Hepatocyte (in vitro differentiated cells): ENCODE results near the gene ATXN7L1. TPM values are rescaled to one million over a fixed set of nuclear protein-coding genes. Genes with fewer than 3 reads are reported as not detected.

Experiments
- DNase-seq: peaks from one replicate; pipeline ENCODE4 v3.0.0-alpha.2; 2016; ENCODE audit warnings: low spot score
- H2AFZ ChIP-seq: fragments of 200-600 bp; sonication (generic); 2 replicates; pipeline ENCODE4 v1.6.0; 2016; ENCODE audit warnings: antibody characterized with exemption, mild to moderate bottlenecking
- H3K27ac ChIP-seq: fragments of 200-600 bp; sonication (generic); 2 replicates; pipeline ENCODE4 v1.5.1; 2016; ENCODE audit warnings: mild to moderate bottlenecking
- H3K27me3 ChIP-seq: fragments of 200-600 bp; sonication (generic); 2 replicates; pipeline ENCODE4 v1.6.1; 2016
- H3K36me3 ChIP-seq: fragments of 200-600 bp; sonication (generic); replicated peaks from 2 replicates; pipeline ENCODE4 v1.5.1; 2016; ENCODE audit warnings: low read depth; ENCODE audit not compliant: insufficient read depth
- H3K4me1 ChIP-seq: fragments of 200-600 bp; sonication (generic); 2 replicates; pipeline ENCODE4 v1.5.1; 2016; ENCODE audit warnings: mild to moderate bottlenecking, moderate library complexity; ENCODE audit not compliant: insufficient read depth
- H3K4me2 ChIP-seq: fragments of 200-600 bp; sonication (generic); 2 replicates; pipeline ENCODE4 v1.6.0; 2016
- H3K4me3 ChIP-seq: fragments of 200-600 bp; sonication (generic); 2 replicates; pipeline ENCODE4 v1.5.1; 2016; ENCODE audit warnings: mild to moderate bottlenecking
- H3K79me2 ChIP-seq: fragments of 200-600 bp; sonication (generic); 2 replicates; pipeline ENCODE4 v1.6.0; 2017; ENCODE audit warnings: mild to moderate bottlenecking
- H3K9me2 ChIP-seq: fragments of 200-600 bp; sonication (generic); replicated peaks from 2 replicates; pipeline ENCODE4 v1.6.0; 2017; ENCODE audit warnings: mild to moderate bottlenecking; ENCODE audit not compliant: insufficient read depth
- H3K9me3 ChIP-seq: fragments of 200-600 bp; sonication (generic); 2 replicates; pipeline ENCODE4 v1.5.1; 2016; ENCODE audit warnings: low read depth, mild to moderate bottlenecking
- H4K20me1 ChIP-seq: fragments of 200-600 bp; sonication (generic); 2 replicates; pipeline ENCODE4 v1.6.0; 2016; ENCODE audit warnings: mild to moderate bottlenecking; ENCODE audit not compliant: insufficient read depth, poor library complexity, severe bottlenecking
- CTCF ChIP-seq: fragments of 200-600 bp; sonication (generic); IDR thresholded peaks from 2 replicates; pipeline ENCODE4 v1.5.1; 2016; ENCODE audit warnings: antibody characterized with exemption, mild to moderate bottlenecking; ENCODE audit not compliant: poor library complexity
- EZH2 ChIP-seq: fragments of 200-600 bp; sonication (generic); IDR thresholded peaks from 2 replicates; pipeline ENCODE4 v1.6.1; 2016; ENCODE audit warnings: antibody characterized with exemption, mild to moderate bottlenecking, borderline replicate concordance
- EZH2phosphoT487 ChIP-seq: fragments of 200-600 bp; sonication (generic); IDR thresholded peaks from one replicate; pipeline ENCODE4 v1.6.1; 2018; ENCODE audit warnings: antibody characterized with exemption, mild to moderate bottlenecking, low read depth, moderate library complexity; ENCODE audit not compliant: unreplicated experiment, severe bottlenecking
- WGBS: methylation state at CpG from one replicate; pipeline ENCODE4 v1.1.6; 2016; ENCODE audit warnings: low lambda C conversion rate; ENCODE audit errors: missing lambda C conversion rate; 5-methylcytosine and 5-hydroxymethylcytosine counted together
- polyA plus RNA-seq: library from polyadenylated mRNA; unstranded; fragments of >200 nt; fragmentation: Nextera tagmentation; extraction: Ambion mirVana; gene quantifications from 2 replicates; pipeline ENCODE4 v1.2.1, GENCODE V29; 2016
- total RNA-seq: library from RNA; depleted of rRNA; stranded (reverse); fragments of >200 nt; gene quantifications from 2 replicates; pipeline ENCODE4 v1.2.3, GENCODE V29; 2014

The ATXN7L1 gene
- total and polyA plus RNA-seq, 2 experiments from 2014 or later = 8.9 to 9.3 TPM

GRCh38 chr7:105837765-105838626 lies 38.4 kb downstream of the ATXN7L1 start:
- Histone ChIP-seq H3K4me2 (no peak overlapping the region), H4K20me1 (no peaks in the 10 kb centered on the region), H3K4me3 (no peak overlapping the region), H3K27ac (no peak overlapping the region), H3K9me3 (no peaks in the 10 kb centered on the region), H3K4me1 (no peaks in the 10 kb centered on the region), H3K79me2 (peaks cover 2% of the 10 kb centered on the region), H3K36me3 (no peaks in the 10 kb centered on the region), H3K9me2 (no peaks in the 10 kb centered on the region), H2AFZ (no peak overlapping the region), H3K27me3 (no peaks in the 10 kb centered on the region)
- WGBS = 88% methylated on average over 22 of the region's 22 CpGs
- DNase-seq = no peak
- no peak for TF ChIP-seq EZH2phosphoT487
- no peak for TF ChIP-seq EZH2
- TF ChIP-seq CTCF = no peak

- H2AFZ ChIP-seq = no peak overlapping the region
- H3K79me2 ChIP-seq = peaks cover 2% of the 10 kb centered on the region
- no peak overlapping the region for H3K27ac ChIP-seq
These were observed 41.0 kb downstream of the ATXN7L1 start for GRCh38 chr7:105835441-105835840.

GRCh38 chr7:105831824-105832535 lies 44.4 kb downstream of the ATXN7L1 start:
- H3K27me3 ChIP-seq = no peaks in the 10 kb centered on the region
- H3K27ac ChIP-seq = no peak overlapping the region
- H3K9me2 ChIP-seq = no peaks in the 10 kb centered on the region
- no peak for TF ChIP-seq EZH2
- no peak for TF ChIP-seq EZH2phosphoT487
- no peak for TF ChIP-seq CTCF
- 92% methylated on average over 4 of the region's 4 CpGs for WGBS
- DNase-seq = no peak
- no peaks in the 10 kb centered on the region for H3K36me3 ChIP-seq
- no peak overlapping the region for H2AFZ ChIP-seq
- H3K4me2 ChIP-seq = no peak overlapping the region
- H3K4me3 ChIP-seq = no peak overlapping the region
- H4K20me1 ChIP-seq = peaks cover 4% of the 10 kb centered on the region
- no peaks in the 10 kb centered on the region for H3K9me3 ChIP-seq
- H3K79me2 ChIP-seq = peaks cover 5% of the 10 kb centered on the region
- peaks cover 26% of the 10 kb centered on the region for H3K4me1 ChIP-seq

More at GRCh38 chr7:105835441-105835840, 41.0 kb downstream of the ATXN7L1 start:
- H3K36me3 ChIP-seq = no peaks in the 10 kb centered on the region
- H3K4me2 ChIP-seq = no peak overlapping the region
- WGBS = 94% methylated on average over 4 of the region's 4 CpGs
- H3K27me3 ChIP-seq = no peaks in the 10 kb centered on the region
- H3K4me3 ChIP-seq = no peak overlapping the region
- DNase-seq = no peak
- TF ChIP-seq CTCF = no peak
- no peak for TF ChIP-seq EZH2
- no peak for TF ChIP-seq EZH2phosphoT487
- peaks cover 10% of the 10 kb centered on the region for H3K4me1 ChIP-seq
- H4K20me1 ChIP-seq = no peaks in the 10 kb centered on the region
- H3K9me2 ChIP-seq = no peaks in the 10 kb centered on the region
- no peaks in the 10 kb centered on the region for H3K9me3 ChIP-seq
